Adrenal gland (tissue), 12 donors: ENCODE data around the gene IFNGR1. TPM values are rescaled to one million over a fixed set of nuclear protein-coding genes. Genes with fewer than 3 reads are reported as not detected.

Source experiments
- DNase-seq, 7 donors: peaks; one replicate each; pipeline ENCODE4 v3.0.0-alpha.2; 2019 to 2020
- H3K27ac ChIP-seq, 5 donors: fragments of 200-600 bp; sonication (generic) in 4 of 5; 1 replicate in 3 of 5; 2 replicates in 2 of 5; pipeline versions ENCODE4 v1.5.1 to v1.8.0; 2016 to 2020; ENCODE audit warnings: mild to moderate bottlenecking in 1 of 5
- H3K27me3 ChIP-seq: fragments of 200-600 bp; 2 replicates; pipeline ENCODE4 v1.8.0; 2021
- H3K36me3 ChIP-seq, 2 donors: fragments of 200-600 bp; replicated peaks in 1 of 2; 1 replicate in 1 of 2; 2 replicates in 1 of 2; pipeline versions ENCODE4 v1.5.1 to v1.8.0; 2018 to 2022
- H3K4me1 ChIP-seq, 2 donors: fragments of 200-600 bp; replicated peaks in 1 of 2; 1 replicate in 1 of 2; 2 replicates in 1 of 2; pipeline versions ENCODE4 v1.5.1 to v1.8.0; 2018 to 2021
- H3K4me3 ChIP-seq, 4 donors: fragments of 200-600 bp; sonication (generic) in 3 of 4; one replicate each; pipeline ENCODE4 v1.5.1; 2016 to 2018
- H3K9me3 ChIP-seq, 3 donors: fragments of 200-600 bp; sonication (generic) in 1 of 3; replicated peaks in 1 of 3; 1 replicate in 2 of 3; 2 replicates in 1 of 3; pipeline versions ENCODE4 v1.5.1 to v1.8.0; 2016 to 2021
- CTCF ChIP-seq, 6 experiments: fragments of 450-650 bp in 4 of 6; fragments of 200-600 bp in 2 of 6; sonication (generic) in 1 of 6; IDR thresholded peaks; 1 replicate in 5 of 6; 2 replicates in 1 of 6; pipeline versions ENCODE4 v1.5.1 to v1.8.0; 2016 to 2021; ENCODE audit warnings: antibody characterized with exemption in 6 of 6, mild to moderate bottlenecking in 2 of 6, moderate library complexity in 1 of 6
- POLR2A ChIP-seq, 2 donors: fragments of 450-650 bp; IDR thresholded peaks; one replicate each; pipeline ENCODE4 v1.6.1; 2017; ENCODE audit warnings: antibody characterized with exemption in 2 of 2, mild to moderate bottlenecking in 2 of 2, moderate library complexity in 1 of 2
- WGBS, 4 donors: extraction: QIAGEN DNeasy Blood & Tissue Kit in 2 of 4; methylation state at CpG; one replicate each; pipeline versions ENCODE4 v1.1.5 to v1.1.7; 2013 to 2017; 5-methylcytosine and 5-hydroxymethylcytosine counted together
- intact Hi-C, 2 donors: fragments of 100-400 bp; cut with DNase I; formaldehyde crosslinking; loops; one replicate each; pipeline versions ENCODE4 v1.14.1 to v1.15.0; 2022 to 2023
- polyA plus RNA-seq, 3 donors: library from polyadenylated mRNA; stranded (reverse); fragments of 200-250 nt in 2 of 3; fragments of 350-450 nt in 1 of 3; fragmentation: Illumina TruSeq in 1 of 3; extraction: RNeasy Lipid Tissue Mini Kit (QIAGEN cat#74804) in 1 of 3; gene quantifications; one replicate each; pipeline ENCODE4 v1.2.3, GENCODE V29; 2013 to 2014
- total RNA-seq, 9 donors: library from RNA; depleted of rRNA in 4 of 9; stranded (reverse); fragments of >200 nt in 4 of 9; fragments of 120-200 nt in 1 of 9; fragmentation: NEBNext Ultra II Directional in 1 of 9; extraction: Animal tissue kit (Norgen Biotek cat#: 25700) in 1 of 9; gene quantifications; one replicate each; pipeline versions ENCODE4 v1.1.0 to v1.2.4, GENCODE V29; 2013 to 2023
- donor health status: healthy with polysubstance abuse.
- donor health status: Bipolar disorder and iron deficiency.
- donor health status: DM: yes; HTN: yes; CAD: no.
- donor health status: DM: no; HTN: no; CAD: no.
- donor health status: DM: no; HTN: no; CAD: no.
- donor health status: DM: yes; HTN: yes; CAD: no.

The IFNGR1 gene
- total and polyA plus RNA-seq, 12 donors = 55.5 to 110 (median 69.9) TPM

GRCh38 chr6:137265561-137266308, 46.5 kb upstream of the IFNGR1 start:
- H3K36me3 ChIP-seq = no peaks in the 10 kb centered on the region
- no peak for DNase-seq
- TF ChIP-seq CTCF (IDR thresholded peaks at IDR 0.05) (no peak), POLR2A (IDR thresholded peaks at IDR 0.05) (no peak)
- intact Hi-C loops = loop anchor here in 1 of 2 donors (5.0 to 10.0 kb wide), 2 partner anchors 161 to 372 kb away; no protein-coding TSS in a partner anchor
- H3K4me3 ChIP-seq = no peak overlapping the region
- no peaks in the 10 kb centered on the region for H3K27me3 ChIP-seq
- H3K4me1 ChIP-seq = peaks cover 0 to 6% of the 10 kb centered on the region in 2 donors
- WGBS, 4 donors = 57 to 67% (median 60%) methylated on average over 7 of the region's 7 CpGs
- no peaks in the 10 kb centered on the region for H3K9me3 ChIP-seq
- no peak overlapping the region for H3K27ac ChIP-seq

- WGBS, 4 donors = 53 to 62% (median 58%) methylated on average over 5 of the region's 5 CpGs
- TF ChIP-seq CTCF (IDR thresholded peaks at IDR 0.05) = no peak
- no peak for TF ChIP-seq POLR2A (IDR thresholded peaks at IDR 0.05)
- H3K27me3 ChIP-seq = no peaks in the 10 kb centered on the region
- H3K27ac ChIP-seq = no peak overlapping the region
- peak in 3 of 7 donors; percentile 26 to 47 (median 31) for DNase-seq
- peaks cover 0 to 6% of the 10 kb centered on the region in 2 donors for H3K4me1 ChIP-seq
- H3K9me3 ChIP-seq = no peaks in the 10 kb centered on the region
- intact Hi-C loops = loop anchor here in 1 of 2 donors (5.0 to 10.0 kb wide), 2 partner anchors 160 to 373 kb away; no protein-coding TSS in a partner anchor
- H3K4me3 ChIP-seq = no peak overlapping the region
- H3K36me3 ChIP-seq = no peaks in the 10 kb centered on the region
Measured at GRCh38 chr6:137264311-137265075, 45.3 kb upstream of the IFNGR1 start.

- intact Hi-C loops = loop anchor here in 1 of 2 donors (10.0 kb wide), 1 partner anchor 157 kb away; no protein-coding TSS in a partner anchor
- no peaks in the 10 kb centered on the region for H3K36me3 ChIP-seq
- TF ChIP-seq CTCF (IDR thresholded peaks at IDR 0.05) (no peak), POLR2A (IDR thresholded peaks at IDR 0.05) (no peak)
Measured at GRCh38 chr6:137261761-137262160, 42.6 kb upstream of the IFNGR1 start.

GRCh38 chr6:137261361-137261760, 42.2 kb upstream of the IFNGR1 start:
- TF ChIP-seq CTCF (IDR thresholded peaks at IDR 0.05) (no peak), POLR2A (IDR thresholded peaks at IDR 0.05) (no peak)
- intact Hi-C loops = loop anchor here in 1 of 2 donors (10.0 kb wide), 1 partner anchor 157 kb away; no protein-coding TSS in a partner anchor
- H3K4me1 ChIP-seq = peaks cover 0 to 6% of the 10 kb centered on the region in 2 donors
- no peak overlapping the region for H3K27ac ChIP-seq
- no peaks in the 10 kb centered on the region for H3K9me3 ChIP-seq
- WGBS, 4 donors = 54 to 66% (median 62%) methylated on average over 3 of the region's 3 CpGs
- no peaks in the 10 kb centered on the region for H3K36me3 ChIP-seq
- DNase-seq = no peak
- H3K4me3 ChIP-seq = no peak overlapping the region
- no peaks in the 10 kb centered on the region for H3K27me3 ChIP-seq

More at GRCh38 chr6:137261761-137262160, 42.6 kb upstream of the IFNGR1 start:
- Histone ChIP-seq H3K4me3 (no peak overlapping the region), H3K27ac (no peak overlapping the region), H3K27me3 (no peaks in the 10 kb centered on the region), H3K9me3 (no peaks in the 10 kb centered on the region), H3K4me1 (peaks cover 0 to 6% of the 10 kb centered on the region in 2 donors)
- no peak for DNase-seq
